Measurements from ENCODE around the gene ADD1. TPM values are rescaled to one million over a fixed set of nuclear protein-coding genes. Genes with fewer than 3 reads are reported as not detected.

ADD1 gene
- total and polyA plus RNA-seq, 2 of the 13 experiments (the other 11 are each of a cell fraction or from before 2014, with no cell fraction given) = 73.9 to 122 TPM

GRCh38 chr4:2816401-2816954 is 27.2 kb upstream of the ADD1 start:
- DNase-seq (ENCODE audit: low spot score) (no peak), FAIRE-seq (no peak), ATAC-seq (no peak)
- ChIA-PET CTCF (ENCODE audit: low intra/inter-chr PET ratio, low total read pairs) (no interaction called here), POLR2A (no interaction called here)
- BruUV-seq (replicated peaks) = no TSS peak
- 98% methylated on average over 1 of the region's 1 CpG for WGBS (ENCODE audit: low lambda C conversion rate)
- Histone ChIP-seq H3K27me3 (ENCODE audit: control insufficient read depth in 1 of 2, insufficient read depth in 2 of 2, low read length in 2 of 2) (no peaks in the 10 kb centered on the region), H3K9ac (ENCODE audit: insufficient read depth, low read depth, low read length) (no peak overlapping the region), H3K36me3 (replicated peaks in 1 of 2; ENCODE audit: control insufficient read depth in 1 of 2, insufficient read depth in 2 of 2, low read length in 2 of 2) (peaks cover 4 to 17% of the 10 kb centered on the region in 2 experiments; a peak in 3 of 5 replicates), H4K20me1 (ENCODE audit: insufficient read depth, low read length) (peaks cover 8% of the 10 kb centered on the region; the same call in 1 of the 2 replicates), H2AFZ (ENCODE audit: low read length) (no peak overlapping the region), H3K4me2 (ENCODE audit: low read depth, low read length) (no peak overlapping the region), H3K4me1 (ENCODE audit: insufficient read depth, low read length) (peaks cover 24% of the 10 kb centered on the region), H3K9me3 (ENCODE audit: low read length) (no peaks in the 10 kb centered on the region), H3K4me3 (replicated peaks in 1 of 3; ENCODE audit: insufficient read depth in 1 of 3, low read depth in 2 of 3, low read length in 3 of 3) (no peak overlapping the region), H3K79me2 (ENCODE audit: insufficient read depth, low read length) (peaks cover 5% of the 10 kb centered on the region), H3K27ac (ENCODE audit: extremely low read length, insufficient read depth, low read length) (no peak overlapping the region)
- in situ Hi-C loops (cut with HindIII; ENCODE audit: extremely low pct_ligation_motif_present, low pct_unique_long_range_greater_than_20kb) (no loop called here), intact Hi-C loops (cut with micrococcal nuclease; ENCODE audit: unreplicated experiment) (no loop called here)
- TF ChIP-seq ZFP91 (CRISPR knock-in tag; IDR thresholded peaks at IDR 0.05; ENCODE audit: borderline replicate concordance) = no peak
- TF ChIP-seq TERF1 (CRISPR knock-in tag; IDR thresholded peaks at IDR 0.05) = no peak
- no peak for TF ChIP-seq THAP9 (CRISPR knock-in tag; IDR thresholded peaks at IDR 0.05; ENCODE audit: borderline replicate concordance)
- TF ChIP-seq NCOA5 (CRISPR knock-in tag; IDR thresholded peaks at IDR 0.05) = no peak
- no peak for TF ChIP-seq ISX (CRISPR knock-in tag; conservative IDR thresholded peaks at IDR 0.05)
- TF ChIP-seq ARHGAP35 (CRISPR knock-in tag; IDR thresholded peaks at IDR 0.05; ENCODE audit: borderline replicate concordance) = no peak
- TF ChIP-seq ZNF614 (CRISPR knock-in tag; IDR thresholded peaks at IDR 0.05; ENCODE audit: borderline replicate concordance) = no peak
- no peak for TF ChIP-seq ZNF230 (CRISPR knock-in tag; IDR thresholded peaks at IDR 0.05)
- TF ChIP-seq TP53 (CRISPR knock-in tag; conservative IDR thresholded peaks at IDR 0.05) = no peak
- TF ChIP-seq TIGD3 (CRISPR knock-in tag; IDR thresholded peaks at IDR 0.05; ENCODE audit: borderline replicate concordance) = no peak
- TF ChIP-seq ZNF331 (CRISPR knock-in tag; IDR thresholded peaks at IDR 0.05) = no peak
- no peak for TF ChIP-seq ZNF34 (CRISPR knock-in tag; IDR thresholded peaks at IDR 0.05; ENCODE audit: borderline replicate concordance)
- no peak for TF ChIP-seq MZF1 (CRISPR knock-in tag; IDR thresholded peaks at IDR 0.05; ENCODE audit: borderline replicate concordance)
- TF ChIP-seq IRF9 (CRISPR knock-in tag; IDR thresholded peaks at IDR 0.05; ENCODE audit: borderline replicate concordance) = no peak
- TF ChIP-seq FOSL1 (CRISPR knock-in tag; IDR thresholded peaks at IDR 0.05; ENCODE audit: borderline replicate concordance) = no peak
- no peak for TF ChIP-seq NR2F6 (IDR thresholded peaks at IDR 0.05)
- no peak for TF ChIP-seq NR2F6 (CRISPR knock-in tag; IDR thresholded peaks at IDR 0.05)
